Mesodermal cell (in vitro differentiated cells): Measurements from ENCODE around the gene BMAL1.

Experiments
- H3K27ac ChIP-seq: 2 replicates; pipeline ENCODE4 v1.7.0; 2013; ENCODE audit warnings: mild to moderate bottlenecking, low read depth, low read length, moderate library complexity; ENCODE audit not compliant: severe bottlenecking
- H3K36me3 ChIP-seq: 2 replicates; pipeline ENCODE4 v1.7.1; 2013; ENCODE audit warnings: mild to moderate bottlenecking, low read length, moderate library complexity; ENCODE audit not compliant: control insufficient read depth, insufficient read depth
- H3K4me1 ChIP-seq: one replicate; pipeline ENCODE4 v1.7.1; 2013; ENCODE audit warnings: mild to moderate bottlenecking, low read length; ENCODE audit not compliant: insufficient read depth, control insufficient read depth, poor library complexity, severe bottlenecking
- H3K4me3 ChIP-seq: 2 replicates; pipeline ENCODE4 v1.7.0; 2013; ENCODE audit warnings: low read length, control low read depth, mild to moderate bottlenecking; ENCODE audit not compliant: insufficient read depth, poor library complexity, severe bottlenecking; ENCODE audit errors: extremely low read depth
- H3K9me3 ChIP-seq: 2 replicates; pipeline ENCODE4 v1.7.1; 2013; ENCODE audit warnings: mild to moderate bottlenecking, low read length, moderate library complexity; ENCODE audit not compliant: control insufficient read depth
- WGBS, 2 experiments: methylation state at CpG; one replicate each; pipeline ENCODE4 v1.1.5; 2013; ENCODE audit warnings: missing lambda C conversion rate in 2 of 2; ENCODE audit not compliant: insufficient coverage in 2 of 2; 5-methylcytosine and 5-hydroxymethylcytosine counted together

BMAL1 gene

GRCh38 chr11:13291361-13291760, 13.8 kb downstream of the BMAL1 start:
- Histone ChIP-seq H3K4me1 (peaks cover 4% of the 10 kb centered on the region), H3K4me3 (no peak overlapping the region), H3K9me3 (no peaks in the 10 kb centered on the region), H3K36me3 (no peaks in the 10 kb centered on the region), H3K27ac (no peak overlapping the region)
- 87 to 94% methylated on average over 1 to 2 of the region's 3 CpGs for WGBS, 2 experiments

- H3K36me3 ChIP-seq: no peaks in the 10 kb centered on the region
- H3K9me3 ChIP-seq: no peaks in the 10 kb centered on the region
- no peak overlapping the region for H3K4me3 ChIP-seq
- 85 to 95% methylated on average over 2 of the region's 3 CpGs for WGBS, 2 experiments
- no peak overlapping the region for H3K27ac ChIP-seq
- peaks cover 4% of the 10 kb centered on the region for H3K4me1 ChIP-seq
These were observed 14.2 kb downstream of the BMAL1 start for GRCh38 chr11:13291800-13292199.

DNA sequence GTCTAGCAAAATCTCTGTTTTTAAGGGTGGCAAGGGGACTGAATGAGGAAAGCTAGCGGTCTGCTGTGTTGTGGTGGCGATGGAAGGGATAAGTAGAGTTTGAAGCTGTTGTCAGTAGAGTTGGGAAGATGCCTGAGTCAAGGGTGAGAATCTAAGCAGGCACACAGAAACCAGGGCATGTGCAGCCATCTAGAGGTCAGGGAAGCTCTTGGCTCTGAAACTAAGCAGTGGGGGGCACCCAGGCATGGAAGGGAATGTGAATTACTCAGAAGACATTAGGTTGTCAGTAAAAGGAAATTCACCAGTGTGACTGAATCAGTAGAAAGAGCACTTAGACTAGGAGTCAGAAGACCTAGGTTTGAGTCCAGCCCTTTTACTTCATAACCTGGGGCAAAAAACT, 15.4 kb downstream of the BMAL1 start:
- no peaks in the 10 kb centered on the region for H3K36me3 ChIP-seq
- 83 to 93% methylated on average over 2 of the region's 2 CpGs for WGBS, 2 experiments

DNA sequence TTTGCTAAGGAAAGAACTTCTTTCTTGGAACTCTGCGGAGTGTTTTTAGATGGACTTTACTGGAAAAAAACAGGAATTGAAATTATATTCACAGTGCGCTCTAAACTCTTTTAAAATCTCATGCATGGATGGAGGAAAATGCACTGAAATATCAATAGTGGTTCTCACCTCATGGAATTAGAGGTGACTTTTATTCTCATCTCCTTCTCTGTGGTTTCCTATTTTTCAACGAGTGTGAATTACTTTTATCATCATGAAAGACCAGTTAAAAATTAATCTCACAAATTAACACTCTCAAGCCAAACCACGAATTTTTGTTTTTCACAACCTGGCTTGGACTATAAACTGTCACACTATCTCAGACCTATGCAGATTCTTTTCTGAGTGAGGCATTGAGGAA, 16.6 kb downstream of the BMAL1 start:
- H3K4me1 ChIP-seq: peaks cover 8% of the 10 kb centered on the region
- no peaks in the 10 kb centered on the region for H3K9me3 ChIP-seq
- no peaks in the 10 kb centered on the region for H3K36me3 ChIP-seq
- 0 to 80% methylated on average over 1 of the region's 4 CpGs for WGBS, 2 experiments
- no peak overlapping the region for H3K27ac ChIP-seq
- H3K4me3 ChIP-seq: no peak overlapping the region

More for the DNA sequence above, 15.4 kb downstream of the BMAL1 start:
- H3K4me3 ChIP-seq: no peak overlapping the region
- no peak overlapping the region for H3K27ac ChIP-seq
- no peaks in the 10 kb centered on the region for H3K9me3 ChIP-seq
- peaks cover 8% of the 10 kb centered on the region for H3K4me1 ChIP-seq

GRCh38 chr11:13294771-13295579, 17.4 kb downstream of the BMAL1 start:
- Histone ChIP-seq H3K9me3 (no peaks in the 10 kb centered on the region), H3K4me3 (no peak overlapping the region), H3K36me3 (no peaks in the 10 kb centered on the region), H3K27ac (no peak overlapping the region), H3K4me1 (peaks cover 8% of the 10 kb centered on the region)
- 92 to 93% methylated on average over 5 to 7 of the region's 9 CpGs for WGBS, 2 experiments

GRCh38 chr11:13297308-13297916, 19.8 kb downstream of the BMAL1 start:
- peaks cover 4% of the 10 kb centered on the region for H3K4me1 ChIP-seq
- no peaks in the 10 kb centered on the region for H3K9me3 ChIP-seq
- H3K4me3 ChIP-seq: no peak overlapping the region
- 95 to 96% methylated on average over 5 of the region's 5 CpGs for WGBS, 2 experiments
- H3K36me3 ChIP-seq: no peaks in the 10 kb centered on the region
- H3K27ac ChIP-seq: no peak overlapping the region

DNA sequence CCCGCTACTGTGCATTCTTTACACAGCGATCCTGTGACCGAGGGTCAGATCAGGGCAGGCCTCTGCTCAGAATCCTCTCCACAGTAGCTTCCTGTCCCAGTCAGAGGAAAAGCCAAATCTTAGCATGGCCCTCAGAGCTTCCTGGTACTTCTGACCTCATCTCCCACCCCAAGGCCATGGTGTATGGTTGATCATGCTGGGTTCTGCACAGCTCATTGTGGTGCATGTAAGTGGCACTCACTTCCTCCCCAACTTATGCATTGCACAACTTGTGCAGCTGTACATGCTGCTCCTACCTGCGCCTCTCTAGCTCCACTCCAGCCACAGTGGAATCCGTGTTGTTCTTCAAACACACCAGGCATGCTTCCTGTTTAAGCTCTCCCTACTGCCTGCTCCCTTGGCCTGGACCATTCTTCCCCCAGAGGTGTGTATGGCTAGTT, 20.3 kb downstream of the BMAL1 start:
- no peak overlapping the region for H3K4me3 ChIP-seq
- no peaks in the 10 kb centered on the region for H3K36me3 ChIP-seq
- H3K4me1 ChIP-seq: peaks cover 4% of the 10 kb centered on the region
- H3K9me3 ChIP-seq: no peaks in the 10 kb centered on the region
- WGBS, 2 experiments: 66 to 69% methylated on average over 4 to 5 of the region's 5 CpGs
- no peak overlapping the region for H3K27ac ChIP-seq

GRCh38 chr11:13298765-13299164, 21.2 kb downstream of the BMAL1 start:
- no peak overlapping the region for H3K27ac ChIP-seq
- WGBS, 2 experiments: 63 to 74% methylated on average over 2 to 3 of the region's 4 CpGs
- H3K4me1 ChIP-seq: peaks cover 4% of the 10 kb centered on the region
- H3K36me3 ChIP-seq: no peaks in the 10 kb centered on the region
- no peaks in the 10 kb centered on the region for H3K9me3 ChIP-seq
- no peak overlapping the region for H3K4me3 ChIP-seq

GRCh38 chr11:13301522-13301921, 23.9 kb downstream of the BMAL1 start:
- peaks cover 14% of the 10 kb centered on the region for H3K4me1 ChIP-seq
- no peak overlapping the region for H3K27ac ChIP-seq
- no peak overlapping the region for H3K4me3 ChIP-seq
- no peaks in the 10 kb centered on the region for H3K9me3 ChIP-seq
- H3K36me3 ChIP-seq: no peaks in the 10 kb centered on the region

- Histone ChIP-seq H3K4me1 (peaks cover 15% of the 10 kb centered on the region), H3K4me3 (no peak overlapping the region), H3K9me3 (no peaks in the 10 kb centered on the region), H3K27ac (no peak overlapping the region), H3K36me3 (no peaks in the 10 kb centered on the region)
- 89 to 97% methylated on average over 7 of the region's 8 CpGs for WGBS, 2 experiments
These were observed 24.9 kb downstream of the BMAL1 start for GRCh38 chr11:13302420-13302958.
